ENCODE measurements around the gene NSD2. TPM values are rescaled to one million over a fixed set of nuclear protein-coding genes. Genes with fewer than 3 reads are reported as not detected.

NSD2 gene
- total RNA-seq, 1 donor from 2014 or later, result 23.5 TPM

DNA sequence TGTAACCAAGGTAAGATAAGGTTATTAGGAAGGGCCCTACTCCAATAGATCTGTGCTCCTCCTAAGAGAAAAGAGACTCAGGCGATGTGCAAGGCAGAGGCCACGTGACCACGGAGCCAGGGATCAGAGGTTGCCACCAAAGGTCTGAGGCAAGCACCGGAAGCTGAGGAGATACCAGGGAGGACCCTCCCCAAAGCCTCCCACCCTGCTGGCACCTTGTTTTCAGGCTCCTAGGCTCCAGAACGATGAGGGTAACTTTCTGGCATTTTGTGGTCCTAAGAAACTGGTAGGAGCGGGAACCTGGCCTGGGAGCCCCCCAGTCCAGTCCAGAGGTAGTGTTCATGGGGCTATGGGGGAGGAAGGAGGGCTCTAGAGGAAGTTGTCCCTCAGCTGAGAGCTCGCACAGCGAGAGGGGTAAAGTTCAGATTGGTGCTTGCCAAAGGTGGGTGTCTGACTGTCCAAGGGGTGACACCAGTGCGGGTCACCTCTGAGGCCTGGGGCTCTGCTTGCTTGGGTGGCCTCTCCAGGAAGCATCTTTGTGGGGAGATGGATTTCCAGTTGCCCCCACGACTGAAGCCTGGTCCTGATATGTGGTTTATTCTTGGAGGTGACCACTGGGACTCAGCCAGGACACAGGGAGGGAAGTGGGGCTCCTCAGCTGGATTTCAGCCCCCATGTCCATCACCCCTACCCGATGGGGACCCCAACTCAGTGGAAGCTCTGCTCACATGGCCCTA is 7.7 kb upstream of the NSD2 start:
- no peak for DNase-seq (ENCODE audit: low read depth)

DNA sequence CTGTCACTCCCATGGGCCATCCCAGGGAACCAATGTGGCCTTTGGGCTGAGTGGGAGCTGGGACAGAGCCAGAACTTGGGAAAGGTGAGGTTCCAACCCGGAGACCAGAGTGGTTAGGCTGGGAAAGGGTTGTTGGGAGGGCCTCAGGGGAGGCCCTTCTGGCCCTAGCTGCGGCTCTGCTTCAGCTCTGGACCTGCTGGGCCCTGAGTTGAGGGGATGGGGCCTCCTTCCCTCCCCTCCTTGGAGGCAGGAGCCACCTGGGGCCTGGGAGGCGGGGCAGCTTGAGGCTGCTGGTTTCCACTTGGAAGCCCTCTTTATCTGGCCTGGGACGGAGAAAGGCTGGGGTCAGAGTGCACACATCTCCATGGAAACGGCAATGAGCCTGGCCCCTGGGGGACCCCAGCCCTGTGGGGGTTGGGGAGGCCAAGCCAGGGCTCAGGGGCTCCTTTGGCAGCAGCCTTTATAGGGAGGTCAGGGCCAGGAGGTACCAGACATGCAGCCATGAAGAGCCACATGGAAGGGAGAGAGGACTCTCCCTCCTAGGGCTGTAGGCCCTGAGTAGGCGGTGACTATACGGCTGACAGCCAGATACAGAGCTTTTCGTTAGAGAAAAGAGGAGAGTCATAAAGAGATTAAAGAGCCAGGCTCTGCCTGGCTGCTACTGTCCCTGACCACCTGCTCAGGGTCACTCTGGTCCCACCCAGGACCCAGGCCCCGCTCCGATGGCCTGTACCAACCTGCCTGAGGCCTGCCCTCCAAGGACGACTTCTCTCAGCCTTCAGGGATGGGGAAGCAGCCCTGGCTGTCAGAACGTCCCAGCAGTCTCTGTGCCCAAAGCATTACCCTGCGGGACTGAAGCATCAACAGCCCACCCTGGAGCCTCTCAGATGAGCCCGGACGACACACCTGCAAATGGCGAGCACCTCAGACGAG is 6.9 kb upstream of the NSD2 start:
- no peak for DNase-seq (ENCODE audit: low read depth)

DNA sequence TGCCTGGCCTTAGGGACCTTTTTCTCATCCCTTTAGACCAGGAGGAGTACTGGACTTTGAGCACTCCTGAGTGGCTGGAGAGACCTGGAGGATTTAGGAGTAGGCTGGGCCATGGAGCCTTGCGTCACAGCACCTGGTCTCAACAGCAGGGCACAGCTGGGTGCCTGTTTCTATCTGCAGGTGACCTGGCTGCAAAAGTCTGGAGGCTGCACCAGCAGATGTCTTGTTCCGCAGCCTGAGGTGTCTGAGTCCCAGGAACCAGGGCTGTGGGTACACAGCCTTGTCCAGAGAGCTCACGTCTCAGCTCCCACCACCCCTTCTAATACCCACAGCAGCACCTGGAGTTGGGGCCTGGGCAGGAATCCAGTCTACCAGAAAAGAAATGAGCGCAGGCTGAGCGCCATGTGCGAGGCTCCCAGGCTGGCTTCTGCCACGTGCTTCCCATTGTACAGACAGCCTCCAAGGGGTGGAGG is 5.0 kb upstream of the NSD2 start:
- DNase-seq (ENCODE audit: low read depth), result no peak

DNA sequence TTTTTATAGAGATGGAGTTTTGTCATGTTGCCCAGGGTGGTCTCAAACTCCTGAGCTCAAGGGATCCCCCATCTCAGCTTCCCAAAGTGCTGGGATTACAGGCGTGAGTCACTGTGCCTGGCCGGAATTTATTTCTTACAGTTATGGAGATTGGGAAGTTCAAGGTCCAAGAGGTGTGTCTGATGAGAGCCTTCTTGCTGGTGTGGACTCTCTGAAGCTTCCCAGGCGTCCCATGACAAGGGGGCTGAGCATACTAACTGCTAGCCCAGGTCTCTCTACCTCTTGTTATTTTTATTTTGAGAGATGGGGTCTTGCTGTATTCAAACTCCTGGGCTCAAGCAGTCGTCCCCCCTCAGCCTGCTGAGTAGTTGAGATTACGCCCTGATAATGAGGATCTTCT is 2.9 kb upstream of the NSD2 start:
- no peak for DNase-seq (ENCODE audit: low read depth)

DNA sequence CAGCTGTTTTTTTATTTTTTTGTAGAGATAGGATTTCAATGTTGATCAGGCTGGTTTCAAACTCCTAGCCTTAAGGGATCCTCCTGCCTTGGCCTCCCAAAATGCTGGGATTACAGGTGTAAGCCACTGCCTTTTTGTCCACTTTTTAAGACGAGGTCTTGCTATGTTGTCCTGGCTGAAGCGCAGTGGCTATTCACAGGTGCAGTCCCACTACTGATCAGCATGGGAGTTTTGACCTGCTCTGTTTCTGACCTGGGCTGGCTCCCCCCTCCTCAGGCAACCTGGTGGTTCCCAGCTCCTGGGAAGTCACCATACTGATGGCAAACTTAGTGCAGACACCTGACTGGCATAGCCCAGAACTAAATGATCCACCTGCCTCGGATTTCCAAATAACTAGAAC is 2.3 kb upstream of the NSD2 start:
- no peak for DNase-seq (ENCODE audit: low read depth)

DNA sequence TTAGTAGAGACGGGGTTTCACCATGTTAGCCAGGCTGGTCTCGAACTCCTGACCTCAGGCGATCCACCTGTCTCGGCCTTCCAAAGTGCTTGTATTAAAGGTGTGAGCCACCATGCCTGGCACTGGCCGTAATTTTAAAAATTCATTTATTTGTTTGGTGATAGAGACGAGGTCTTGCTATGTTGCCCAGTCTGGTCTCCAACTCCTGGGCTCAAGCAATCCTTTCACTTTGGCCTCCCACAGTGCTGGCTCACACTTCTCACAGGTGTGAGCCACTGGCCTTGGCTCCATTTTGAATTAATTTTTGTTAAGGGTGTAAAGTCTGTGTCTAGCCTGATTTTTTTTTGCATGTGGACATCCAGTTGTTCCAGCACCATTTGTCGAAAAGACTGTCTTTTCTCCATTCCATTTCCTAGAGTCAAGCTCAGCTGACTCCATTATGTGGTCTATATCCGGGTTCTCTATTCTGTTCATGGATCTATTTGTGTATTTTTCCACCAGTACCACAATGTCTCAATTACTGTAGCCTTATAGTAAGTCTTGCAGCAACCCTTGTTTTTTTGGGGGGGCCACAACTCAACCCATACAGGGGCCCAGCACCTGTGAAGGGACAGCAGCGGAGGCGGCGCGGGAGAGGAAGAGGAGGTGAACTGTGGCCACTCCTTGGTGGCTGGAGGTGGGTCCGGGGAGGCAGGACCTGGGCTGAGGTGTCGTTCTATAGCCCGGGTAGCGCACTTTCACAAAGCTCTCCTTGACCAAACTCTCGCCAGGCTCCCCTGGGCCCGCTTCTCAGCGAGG is 1.5 kb upstream of the NSD2 start:
- DNase-seq (ENCODE audit: low read depth), result no peak

DNA sequence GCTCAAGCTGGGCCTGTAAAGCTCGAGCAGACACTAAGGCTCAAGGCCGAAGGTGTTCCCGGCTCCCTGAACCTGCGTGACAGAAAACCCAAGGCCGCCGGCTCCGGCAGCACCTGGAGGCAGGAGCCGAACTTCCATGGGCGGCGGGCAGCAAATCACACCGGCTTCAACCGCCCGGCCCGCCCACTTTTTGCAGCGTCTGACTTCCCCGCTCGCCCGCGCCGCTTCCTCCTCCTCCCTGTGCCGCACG is 940 bp upstream of the NSD2 start:
- DNase-seq (ENCODE audit: low read depth), result peak; percentile 68

DNA sequence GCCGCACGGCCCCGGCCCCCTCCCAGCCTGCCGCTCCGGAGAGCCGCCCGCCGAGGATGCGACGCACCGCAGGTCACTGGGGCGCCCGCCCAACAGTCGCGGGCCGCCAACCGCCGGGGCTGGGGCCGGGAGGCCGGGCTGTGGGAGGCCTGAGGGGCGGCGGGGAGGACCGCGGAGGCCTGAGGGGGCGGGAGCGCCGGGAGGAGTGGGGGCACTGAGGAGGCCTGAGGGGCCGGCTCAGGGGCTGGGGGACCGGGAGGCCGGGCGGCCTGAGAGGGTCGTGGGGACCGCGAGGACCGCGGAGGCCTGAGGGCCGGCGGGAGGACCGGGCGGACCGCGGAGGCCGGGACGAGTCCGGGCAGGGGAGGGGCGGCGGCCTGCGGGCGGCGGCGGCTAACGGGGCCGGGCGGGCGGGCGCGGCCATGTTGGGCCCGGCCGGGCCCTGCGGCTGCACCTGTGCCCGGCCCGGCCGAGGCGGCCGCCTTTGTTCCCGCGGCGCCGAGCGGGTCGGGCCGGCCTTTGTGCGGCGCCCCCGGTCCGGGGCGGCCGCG is 353 bp downstream of the NSD2 start:
- DNase-seq (ENCODE audit: low read depth), result peak; percentile 46

DNA sequence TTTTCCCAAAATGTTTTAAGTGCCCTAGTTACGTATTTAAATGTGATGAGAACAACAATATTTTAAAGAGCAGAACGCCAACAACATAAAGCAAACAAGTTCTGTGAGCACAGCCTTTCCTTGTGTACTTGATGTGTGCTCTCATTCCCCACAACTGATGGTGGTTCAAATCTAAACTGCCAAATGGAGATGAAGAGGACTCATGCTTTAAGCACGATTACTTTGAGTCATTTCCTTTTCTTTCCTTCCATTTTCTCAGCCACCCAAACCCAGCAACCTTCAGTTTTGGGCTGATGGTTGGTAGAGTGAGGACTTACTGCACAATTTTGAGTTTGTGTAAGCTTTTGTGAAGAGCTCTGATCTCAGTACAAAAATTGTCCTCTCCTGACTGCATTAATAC is 1.7 kb downstream of the NSD2 start:
- DNase-seq (ENCODE audit: low read depth), result peak; percentile 11

DNA sequence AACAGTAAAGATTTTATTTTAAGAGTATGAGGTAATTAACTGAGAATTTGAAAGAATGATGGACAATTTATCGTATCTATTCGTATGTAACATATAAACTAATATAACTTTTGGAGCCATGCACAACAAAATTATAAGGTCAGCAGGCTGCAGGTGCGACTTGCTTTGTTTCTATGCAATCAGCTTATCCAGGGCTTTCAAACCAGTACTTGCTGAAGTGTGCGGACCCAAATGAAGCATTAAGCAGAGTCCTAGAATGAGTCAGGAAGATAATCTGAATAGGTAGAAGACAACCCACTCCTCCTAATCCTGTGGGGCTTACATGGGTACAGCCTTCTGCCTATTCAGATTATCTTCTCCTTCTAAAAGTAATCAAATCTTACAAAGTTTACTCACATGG is 2.1 kb downstream of the NSD2 start:
- no peak for DNase-seq (ENCODE audit: low read depth)

DNA sequence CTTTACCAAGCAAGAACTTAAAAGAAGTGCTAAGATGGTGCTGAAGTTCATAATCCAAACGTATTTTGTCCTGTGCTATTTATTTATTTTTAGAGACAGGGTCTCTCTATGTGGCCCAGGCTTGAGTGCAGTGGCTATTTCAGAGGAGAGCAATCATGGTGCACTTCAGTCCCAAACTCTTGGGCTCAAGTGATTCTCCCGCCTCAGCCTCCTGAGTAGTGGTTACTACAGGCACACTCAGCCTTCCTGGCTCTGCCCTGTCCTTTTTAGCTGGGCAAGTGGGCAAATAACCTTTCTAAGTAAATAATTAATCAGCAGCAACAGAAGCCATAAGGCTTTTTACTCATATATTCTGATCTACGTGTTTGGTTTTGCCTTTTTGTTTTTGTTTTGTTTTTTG is 2.6 kb downstream of the NSD2 start:
- DNase-seq (ENCODE audit: low read depth), result no peak

DNA sequence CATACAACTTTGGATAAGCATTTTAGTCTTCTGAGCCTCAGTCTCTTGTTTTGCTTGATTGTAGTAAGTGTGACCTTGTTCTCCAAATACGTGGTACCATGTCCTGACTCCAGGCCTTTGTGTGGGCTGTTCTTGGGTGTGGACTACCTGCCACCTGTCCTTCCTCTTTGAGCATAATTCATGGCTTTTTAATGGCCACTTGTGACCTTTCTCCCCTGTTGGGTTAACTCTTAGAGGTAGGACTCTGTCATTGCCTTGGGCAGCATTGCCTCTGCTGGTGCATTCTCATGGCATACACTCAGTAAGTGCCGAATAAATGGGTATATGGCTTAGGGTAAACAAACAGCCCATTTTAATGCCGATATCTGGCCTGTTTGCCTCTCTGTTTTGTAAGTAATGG is 3.0 kb downstream of the NSD2 start:
- DNase-seq (ENCODE audit: low read depth), result no peak

DNA sequence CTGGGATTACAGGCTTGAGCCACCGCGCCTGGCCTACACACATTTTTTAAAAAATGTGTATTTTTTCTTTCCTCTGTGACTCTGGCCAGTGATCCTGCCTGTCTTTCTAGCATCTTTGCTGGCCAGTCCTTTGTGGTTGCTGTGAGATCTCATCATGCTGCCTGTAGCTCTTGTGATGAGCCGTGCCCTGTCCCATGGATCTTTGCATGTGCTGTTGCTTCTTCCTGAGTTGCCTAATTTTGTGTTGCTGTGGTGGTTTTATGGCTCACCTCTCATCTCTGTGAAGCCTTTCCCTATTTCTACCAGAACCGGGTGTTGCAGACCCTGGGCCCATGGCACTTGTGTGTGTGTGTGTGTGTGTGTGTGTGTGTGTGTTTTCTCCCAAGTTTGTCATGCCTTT is 8.3 kb downstream of the NSD2 start:
- DNase-seq (ENCODE audit: low read depth), result no peak

DNA sequence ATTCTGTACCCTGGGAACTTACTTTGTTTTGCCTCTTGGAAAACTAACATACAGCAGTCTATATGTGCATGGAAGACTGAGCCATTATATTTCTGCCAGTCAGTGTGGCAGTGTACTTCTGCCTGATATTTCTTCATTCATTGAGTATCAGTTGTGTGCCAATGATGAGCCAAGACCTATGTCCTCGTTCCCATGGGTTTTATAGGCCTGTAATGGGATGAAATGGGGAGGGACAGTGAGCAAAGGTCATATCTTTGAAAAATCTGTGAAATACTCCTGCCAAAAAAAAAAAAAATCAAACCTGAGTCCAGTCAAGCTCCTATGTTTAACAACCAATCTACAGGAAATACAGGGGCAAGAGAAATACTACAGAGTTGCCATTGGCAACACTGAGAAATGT is 9.1 kb downstream of the NSD2 start:
- DNase-seq (ENCODE audit: low read depth), result no peak

DNA sequence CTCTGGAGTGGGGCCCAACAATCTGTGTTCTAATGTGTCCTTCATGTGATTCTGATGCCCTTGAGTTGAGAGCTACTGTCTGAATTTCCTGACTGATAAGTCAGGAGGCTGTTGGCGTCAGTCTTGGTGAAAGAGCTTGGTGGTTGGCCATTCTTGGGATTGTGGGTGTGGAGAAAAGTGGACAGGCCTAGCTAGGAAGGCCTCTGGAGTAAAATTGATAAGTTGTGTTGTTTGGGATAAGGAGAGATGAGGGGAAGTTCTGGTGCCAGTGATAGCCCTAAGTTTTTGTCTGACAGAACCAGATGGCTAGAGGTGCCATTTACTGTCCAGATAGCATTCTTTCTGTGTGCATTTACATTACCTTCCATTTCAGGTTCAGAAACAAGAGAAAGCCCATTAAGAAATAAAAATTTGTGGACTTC is 11.7 kb downstream of the NSD2 start:
- peak; percentile 15 for DNase-seq (ENCODE audit: low read depth)

DNA sequence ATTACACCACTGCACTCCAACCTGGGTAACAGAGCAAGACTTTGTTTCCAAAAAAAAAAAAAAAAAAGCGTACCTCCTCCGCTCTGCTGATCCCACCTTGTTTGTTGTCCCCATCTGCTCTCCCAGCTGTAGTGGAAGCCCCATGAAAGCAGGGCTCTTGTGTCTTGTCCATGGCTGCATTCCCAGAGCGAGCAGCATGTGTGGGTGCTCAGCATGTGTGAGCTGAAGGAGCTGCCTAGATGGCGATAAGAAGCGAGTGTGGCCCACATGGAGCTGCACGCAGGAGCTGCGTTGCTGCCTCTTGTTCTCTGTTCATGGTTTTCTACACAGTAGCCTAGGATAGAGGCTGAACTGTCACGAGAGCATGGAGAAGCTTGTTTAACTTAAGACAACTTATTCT is 12.4 kb downstream of the NSD2 start:
- no peak for DNase-seq (ENCODE audit: low read depth)

DNA sequence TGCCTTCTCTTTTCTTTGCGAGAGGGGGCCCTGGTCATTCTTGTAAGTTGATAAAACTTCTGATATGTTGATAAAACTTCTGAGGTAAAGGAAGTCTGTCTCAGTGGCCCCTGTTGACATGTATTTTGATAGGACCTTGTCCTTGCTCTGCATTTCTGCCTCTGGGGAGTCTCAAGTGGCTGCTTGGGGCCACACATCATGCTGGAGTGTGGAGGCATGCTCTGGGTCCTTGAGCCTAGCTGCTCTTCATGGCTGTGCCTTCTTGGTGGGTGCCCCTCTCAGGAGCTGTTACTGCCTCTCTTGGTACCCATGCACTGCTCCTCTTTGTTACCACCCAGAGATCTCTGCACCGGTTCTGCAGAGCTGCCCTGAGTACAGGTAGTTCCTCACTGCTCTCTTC is 14.2 kb downstream of the NSD2 start:
- DNase-seq (ENCODE audit: low read depth), result no peak

DNA sequence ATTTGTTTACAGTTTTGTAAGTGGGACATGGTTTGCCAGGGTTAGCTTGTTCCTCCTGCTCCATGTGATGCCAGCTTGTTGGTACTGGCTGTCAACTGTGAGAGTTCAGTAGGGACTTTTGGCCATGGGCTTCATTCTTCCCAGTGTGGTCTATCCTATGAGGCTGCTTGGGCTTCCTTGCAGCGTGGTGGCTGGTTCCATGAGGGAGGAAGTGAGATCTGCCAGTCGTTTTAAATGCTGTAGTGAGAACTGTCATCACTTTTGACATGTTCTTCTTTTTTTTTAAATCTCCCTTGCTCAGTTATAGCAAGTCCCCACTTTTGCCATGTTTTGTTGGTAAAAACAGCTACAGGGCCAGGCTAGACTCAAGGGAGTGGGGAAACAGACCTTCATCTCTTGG is 15.9 kb downstream of the NSD2 start:
- DNase-seq (ENCODE audit: low read depth), result no peak

DNA sequence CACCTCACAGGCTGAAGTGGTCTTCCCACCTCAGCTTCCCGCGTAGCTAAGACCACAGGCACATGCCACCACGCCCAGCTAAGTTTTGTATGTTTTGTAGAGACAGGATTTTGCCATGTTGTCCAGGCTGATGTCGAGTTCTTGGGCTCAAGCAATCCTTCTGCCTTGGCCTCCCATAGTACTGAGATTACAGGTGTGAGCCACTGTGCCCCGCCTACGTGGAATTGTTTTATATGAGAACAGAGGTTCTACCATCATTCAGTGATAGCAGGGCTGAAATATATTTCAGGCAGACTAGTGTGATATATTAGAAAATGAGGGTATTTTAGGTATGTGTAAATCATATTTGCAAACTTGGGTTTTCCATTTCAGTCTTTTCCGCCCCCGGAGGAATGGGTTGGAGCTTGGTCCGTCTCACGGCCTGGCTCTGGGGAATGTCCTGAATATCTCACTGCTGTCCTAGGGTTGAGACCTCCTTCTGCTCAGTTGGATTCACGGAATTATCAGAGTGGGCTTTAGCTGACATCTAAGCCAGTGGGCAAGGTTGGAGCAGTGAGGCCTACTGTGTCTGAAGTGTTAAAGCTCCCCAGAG is 19.9 kb downstream of the NSD2 start:
- DNase-seq (ENCODE audit: low read depth), result no peak

DNA sequence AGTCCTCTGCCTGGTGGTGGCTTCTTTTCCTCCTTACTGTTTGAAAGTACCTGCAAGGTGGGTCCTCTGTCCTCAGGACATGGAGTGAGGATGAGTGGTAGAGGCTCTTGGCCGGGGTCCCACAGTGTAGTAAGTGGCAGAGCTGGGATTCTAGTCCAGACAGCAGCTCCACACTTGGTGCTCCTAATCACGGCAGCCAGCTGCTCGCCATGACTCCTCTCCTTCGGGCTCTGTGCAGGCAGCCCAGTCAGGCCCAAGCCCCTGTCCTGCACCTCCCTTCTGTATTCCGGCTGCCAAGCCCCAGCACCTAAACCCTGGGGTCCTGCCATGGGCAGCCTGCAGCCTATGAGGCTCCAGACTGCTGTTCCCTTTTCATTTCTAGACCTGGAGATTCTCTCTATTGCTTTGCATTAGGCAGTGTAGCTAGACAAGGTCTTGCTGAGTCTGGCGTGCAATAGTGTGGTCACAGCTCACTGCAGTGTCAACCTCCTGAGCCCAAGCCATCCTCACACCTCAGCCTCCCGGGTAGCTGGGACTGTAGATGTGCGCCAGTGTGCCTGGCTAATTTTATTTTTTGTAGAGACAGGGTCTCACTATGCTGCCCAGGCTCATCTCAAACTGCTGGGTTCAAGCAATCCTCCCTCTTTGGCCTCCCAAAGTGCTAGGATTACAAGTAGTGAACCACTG is 24.9 kb downstream of the NSD2 start:
- DNase-seq (ENCODE audit: low read depth), result no peak

DNA sequence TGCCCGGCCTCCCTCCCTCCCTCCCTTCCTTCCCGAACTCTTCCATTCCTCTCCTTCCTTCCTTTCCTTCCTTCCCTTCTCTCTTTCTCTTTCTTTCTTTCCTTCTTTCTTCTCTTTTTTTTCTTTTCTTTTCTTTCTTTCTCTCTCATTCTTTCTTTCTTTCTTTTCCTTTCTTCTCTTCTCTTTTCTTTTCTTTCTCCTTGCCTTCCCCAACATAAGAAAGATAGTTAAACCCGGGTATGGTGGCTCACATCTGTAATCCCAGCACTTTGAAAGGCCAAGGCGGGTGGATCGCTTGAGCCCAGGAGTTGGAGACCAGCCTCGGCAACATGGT is 25.4 kb downstream of the NSD2 start:
- no peak for DNase-seq (ENCODE audit: low read depth)

Measured in myocyte (in vitro differentiated cells).